C4-2B (cell line): Measurements from ENCODE around the gene BCL11B.

Experiments used
- CTCF ChIP-seq: fragments of 450-650 bp; conservative IDR thresholded peaks from 2 replicates; pipeline ENCODE4 v1.5.1; 2017; ENCODE audit warnings: mild to moderate bottlenecking
- ZFX ChIP-seq: fragments of 450-650 bp; IDR thresholded peaks from 2 replicates; pipeline ENCODE4 v1.6.1; 2017

DNA sequence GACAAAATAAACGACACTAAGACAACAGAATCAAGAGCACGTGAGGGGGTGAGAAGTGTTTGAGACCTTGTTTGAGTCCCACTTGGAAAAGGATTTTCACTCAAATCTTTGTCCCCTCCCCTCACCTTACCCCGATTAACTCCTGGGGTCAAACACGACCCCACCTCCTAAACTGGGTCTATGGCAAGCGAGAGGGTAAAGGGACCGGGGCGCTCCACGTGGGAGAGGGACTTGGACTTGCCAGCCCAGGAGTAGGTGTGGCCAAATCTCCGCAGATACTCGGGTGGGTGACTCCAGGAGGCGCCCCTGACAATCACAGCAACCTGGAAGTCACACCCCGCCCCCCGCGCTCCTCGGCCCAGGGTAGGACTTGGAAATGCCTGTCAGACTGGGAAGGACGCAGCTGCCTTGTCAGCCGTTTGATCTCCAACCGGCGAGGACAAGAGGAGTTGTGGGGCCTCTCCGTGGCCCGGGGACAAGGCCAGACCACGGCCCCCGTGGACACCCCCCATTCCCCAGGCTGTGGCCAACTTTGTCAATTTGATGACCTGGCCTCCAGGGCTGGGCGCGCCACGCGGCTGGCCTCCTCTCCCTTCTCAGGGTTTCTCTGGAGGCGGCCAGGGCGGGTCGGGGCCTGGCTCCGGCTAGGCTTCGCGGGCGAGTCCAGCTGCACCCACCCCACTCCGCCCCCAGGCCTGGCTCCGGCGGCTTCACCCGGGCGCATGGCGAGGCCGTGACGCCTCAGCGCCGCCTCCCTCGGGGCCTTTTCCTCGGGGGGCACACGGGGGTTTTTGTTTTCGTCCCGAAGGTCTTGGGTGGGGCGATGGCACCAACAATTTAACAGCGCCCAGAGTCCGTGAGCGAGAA, 1.1 kb upstream of the BCL11B start:
- TF ChIP-seq CTCF: no peak
- no peak for TF ChIP-seq ZFX
